HFF-Myc (cell line): ENCODE results near the gene SELL.
"Not testable (repeated sequence)": the region's sequence is repeated elsewhere in the genome, so short reads cannot be mapped to it uniquely, and the experiment has no call there.

Experiments
- DNase-seq: peaks from one replicate; pipeline ENCODE4 v3.0.0-alpha.2; 2011; ENCODE audit warnings: low read depth; ENCODE audit errors: extremely low read depth
- H3K4me3 ChIP-seq: replicated peaks from 2 replicates; pipeline ENCODE4 v1.5.1; 2011; ENCODE audit warnings: low read depth, mild to moderate bottlenecking, control low read depth, low read length
- CTCF ChIP-seq: IDR thresholded peaks from 2 replicates; pipeline ENCODE4 v1.5.1; 2012; ENCODE audit warnings: mild to moderate bottlenecking, low read depth, low read length, control low read depth; ENCODE audit errors: missing control alignments

The SELL gene

GRCh38 chr1:169697755-169698154, 13.7 kb downstream of the SELL start:
- H3K4me3 ChIP-seq, result no peak overlapping the region
- TF ChIP-seq CTCF, result no peak
- DNase-seq, result no peak

DNA sequence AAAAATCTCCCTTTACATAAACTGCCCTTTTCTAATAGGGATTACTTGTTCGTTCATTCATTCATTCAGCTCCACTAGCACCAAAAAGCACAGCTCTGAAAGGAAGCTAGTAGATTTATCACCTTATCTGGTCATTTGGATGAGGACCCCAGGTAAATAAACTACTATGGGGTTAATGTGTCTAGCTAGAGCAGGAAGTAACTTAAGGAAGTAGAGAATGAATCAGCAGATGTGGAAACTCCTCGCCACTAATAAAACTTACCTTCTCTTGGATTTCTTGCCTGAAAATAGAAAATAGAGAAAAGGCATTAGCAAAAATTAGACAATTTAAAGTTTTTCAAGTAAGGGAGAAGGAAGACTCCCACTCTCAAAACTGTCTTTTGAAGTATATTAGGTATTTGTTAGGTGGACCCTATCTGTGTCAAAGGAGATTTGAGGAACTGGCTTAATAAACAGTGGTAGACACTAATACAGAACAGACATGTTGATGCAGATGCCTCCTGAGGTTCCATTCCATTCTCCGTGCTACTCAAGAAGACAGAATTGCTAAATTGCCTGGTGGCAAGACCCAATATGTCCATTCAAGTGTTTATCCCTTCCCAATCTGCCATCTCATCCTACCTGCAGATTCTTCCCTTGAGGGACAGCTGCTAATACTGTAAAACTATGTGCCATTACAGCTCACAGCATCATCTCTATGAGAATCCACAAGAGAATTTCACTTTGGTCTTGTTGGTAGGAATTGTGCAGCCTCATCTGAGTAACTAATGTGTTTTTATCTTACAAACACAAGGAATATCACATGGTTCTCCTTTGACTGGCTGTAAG, 14.9 kb downstream of the SELL start:
- H3K4me3 ChIP-seq, result no peak overlapping the region
- DNase-seq, result no peak
- no peak for TF ChIP-seq CTCF

DNA sequence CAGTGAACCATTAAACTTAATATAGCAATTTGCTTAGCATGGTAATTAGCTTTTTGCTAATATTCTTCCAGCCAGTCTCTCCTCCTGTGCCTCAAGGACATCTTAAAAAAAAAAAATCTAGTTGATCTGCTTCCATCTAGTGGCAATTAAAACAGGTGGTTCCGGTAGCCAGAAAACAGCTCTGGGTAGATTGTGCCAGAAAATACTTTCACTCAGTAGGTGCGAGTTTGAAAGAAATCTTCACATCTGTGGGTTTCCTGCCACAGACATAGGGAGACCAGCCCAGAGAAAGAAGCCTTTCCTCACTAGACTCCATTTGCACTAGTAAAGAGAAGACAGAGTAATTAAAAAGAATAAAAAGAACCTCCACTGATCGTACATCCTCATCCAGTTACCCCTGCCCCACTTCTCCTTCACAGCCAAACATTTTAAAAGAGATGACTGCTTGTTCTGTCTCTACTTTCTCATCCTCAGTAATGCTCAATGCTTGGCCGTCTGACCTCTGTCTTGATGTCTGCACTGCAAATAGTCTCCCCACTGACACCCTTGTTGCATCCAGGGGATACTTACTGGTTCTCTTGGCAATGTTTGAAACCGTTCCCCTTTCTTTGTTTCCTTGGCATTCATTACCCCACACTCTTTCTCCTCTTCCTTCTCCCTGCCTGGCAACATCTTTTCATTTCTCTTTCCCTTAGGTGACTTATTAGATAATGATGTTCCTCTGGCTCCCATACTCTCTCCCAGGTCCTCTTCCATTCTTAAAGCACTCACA, 16.9 kb downstream of the SELL start:
- no peak for TF ChIP-seq CTCF
- no peak for DNase-seq
- H3K4me3 ChIP-seq, result no peak overlapping the region

DNA sequence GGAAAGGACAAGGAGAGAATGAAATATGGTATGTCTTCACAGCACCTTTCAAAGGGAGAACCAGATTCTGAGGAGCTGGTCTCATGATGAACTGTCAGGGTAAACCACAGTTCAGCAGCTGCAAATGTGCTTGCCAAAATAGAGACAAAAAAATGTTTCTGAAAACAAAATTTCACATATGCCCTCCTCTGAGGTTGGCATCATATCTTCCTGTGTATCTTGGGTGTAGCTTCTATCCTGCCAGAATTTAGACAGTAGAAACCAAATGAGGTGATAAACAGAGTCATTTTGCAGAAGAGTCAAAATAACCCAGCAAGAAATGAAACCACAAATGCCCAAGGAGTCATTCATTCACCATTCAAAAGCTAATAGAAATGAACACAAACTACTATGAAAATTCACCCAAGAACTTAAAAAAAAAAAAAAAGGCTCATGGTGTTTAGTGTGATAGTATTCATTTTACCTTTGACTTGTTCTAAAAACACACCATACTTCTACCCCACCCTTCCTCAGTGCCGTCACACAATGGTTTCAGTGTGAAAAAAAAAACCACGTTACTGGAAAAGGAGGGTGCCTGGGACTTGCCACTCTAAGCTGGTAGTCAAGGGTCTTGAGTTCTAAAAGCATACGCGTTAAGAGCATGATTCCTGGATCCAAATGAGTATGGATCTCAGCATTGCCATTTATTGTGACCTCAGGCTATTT, 18.5 kb downstream of the SELL start:
- no peak for TF ChIP-seq CTCF
- DNase-seq, result no peak
- H3K4me3 ChIP-seq, result no peak overlapping the region

- TF ChIP-seq CTCF, result no peak
- H3K4me3 ChIP-seq, result no peak overlapping the region
- DNase-seq, result no peak
These were observed 20.9 kb downstream of the SELL start for GRCh38 chr1:169690489-169690888.

- TF ChIP-seq CTCF, result no peak
- DNase-seq, result no peak
- no peak overlapping the region for H3K4me3 ChIP-seq
These were observed 22.0 kb downstream of the SELL start for GRCh38 chr1:169689395-169689794.

- H3K4me3 ChIP-seq, DNase-seq: not testable (repeated sequence)
These were observed 23.0 kb downstream of the SELL start for GRCh38 chr1:169688377-169688776.
